ENCODE measurements around the gene GPX2.

DNA sequence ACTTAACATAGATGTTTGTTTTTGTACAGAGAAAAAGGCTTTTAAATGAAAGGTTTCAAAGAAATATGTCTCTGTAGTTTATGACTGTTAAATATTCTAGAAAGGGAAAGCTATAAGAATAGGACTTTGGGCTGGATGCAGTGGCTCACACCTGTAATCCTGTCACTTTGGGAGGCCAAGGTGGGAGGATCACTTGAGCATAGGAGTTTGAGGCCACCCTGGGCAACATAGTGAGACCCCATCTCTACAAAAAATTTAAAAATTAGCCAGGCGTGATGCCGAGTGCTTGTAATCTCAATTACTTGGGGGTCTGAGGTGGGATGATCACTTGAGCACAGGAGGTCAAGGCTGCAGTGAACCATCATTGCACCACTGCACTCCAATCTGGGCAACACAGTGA lies 11.4 kb downstream of the GPX2 start:
- TF ChIP-seq, protein P1, sequence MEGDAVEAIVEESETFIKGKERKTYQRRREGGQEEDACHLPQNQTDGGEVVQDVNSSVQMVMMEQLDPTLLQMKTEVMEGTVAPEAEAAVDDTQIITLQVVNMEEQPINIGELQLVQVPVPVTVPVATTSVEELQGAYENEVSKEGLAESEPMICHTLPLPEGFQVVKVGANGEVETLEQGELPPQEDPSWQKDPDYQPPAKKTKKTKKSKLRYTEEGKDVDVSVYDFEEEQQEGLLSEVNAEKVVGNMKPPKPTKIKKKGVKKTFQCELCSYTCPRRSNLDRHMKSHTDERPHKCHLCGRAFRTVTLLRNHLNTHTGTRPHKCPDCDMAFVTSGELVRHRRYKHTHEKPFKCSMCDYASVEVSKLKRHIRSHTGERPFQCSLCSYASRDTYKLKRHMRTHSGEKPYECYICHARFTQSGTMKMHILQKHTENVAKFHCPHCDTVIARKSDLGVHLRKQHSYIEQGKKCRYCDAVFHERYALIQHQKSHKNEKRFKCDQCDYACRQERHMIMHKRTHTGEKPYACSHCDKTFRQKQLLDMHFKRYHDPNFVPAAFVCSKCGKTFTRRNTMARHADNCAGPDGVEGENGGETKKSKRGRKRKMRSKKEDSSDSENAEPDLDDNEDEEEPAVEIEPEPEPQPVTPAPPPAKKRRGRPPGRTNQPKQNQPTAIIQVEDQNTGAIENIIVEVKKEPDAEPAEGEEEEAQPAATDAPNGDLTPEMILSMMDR (conservative IDR thresholded peaks at IDR 0.05; ENCODE audit: low read length), result no peak
- no peak for TF ChIP-seq EZH2phosphoT487 (IDR thresholded peaks at IDR 0.05; ENCODE audit: borderline replicate concordance, low read depth, low read length)
